AG09319 (cell line): ENCODE data around the gene AP1G1.

Experiments used
- DNase-seq: peaks from one replicate; pipeline ENCODE4 v3.0.0-alpha.2; 2010; ENCODE audit warnings: low read depth; ENCODE audit errors: extremely low read depth
- TF ChIP-seq, protein P1 (sequence below): IDR thresholded peaks from 2 replicates; pipeline ENCODE4 v1.5.1; 2011; ENCODE audit warnings: low read depth, mild to moderate bottlenecking, inconsistent platforms, low read length, moderate library complexity

The AP1G1 gene

DNA sequence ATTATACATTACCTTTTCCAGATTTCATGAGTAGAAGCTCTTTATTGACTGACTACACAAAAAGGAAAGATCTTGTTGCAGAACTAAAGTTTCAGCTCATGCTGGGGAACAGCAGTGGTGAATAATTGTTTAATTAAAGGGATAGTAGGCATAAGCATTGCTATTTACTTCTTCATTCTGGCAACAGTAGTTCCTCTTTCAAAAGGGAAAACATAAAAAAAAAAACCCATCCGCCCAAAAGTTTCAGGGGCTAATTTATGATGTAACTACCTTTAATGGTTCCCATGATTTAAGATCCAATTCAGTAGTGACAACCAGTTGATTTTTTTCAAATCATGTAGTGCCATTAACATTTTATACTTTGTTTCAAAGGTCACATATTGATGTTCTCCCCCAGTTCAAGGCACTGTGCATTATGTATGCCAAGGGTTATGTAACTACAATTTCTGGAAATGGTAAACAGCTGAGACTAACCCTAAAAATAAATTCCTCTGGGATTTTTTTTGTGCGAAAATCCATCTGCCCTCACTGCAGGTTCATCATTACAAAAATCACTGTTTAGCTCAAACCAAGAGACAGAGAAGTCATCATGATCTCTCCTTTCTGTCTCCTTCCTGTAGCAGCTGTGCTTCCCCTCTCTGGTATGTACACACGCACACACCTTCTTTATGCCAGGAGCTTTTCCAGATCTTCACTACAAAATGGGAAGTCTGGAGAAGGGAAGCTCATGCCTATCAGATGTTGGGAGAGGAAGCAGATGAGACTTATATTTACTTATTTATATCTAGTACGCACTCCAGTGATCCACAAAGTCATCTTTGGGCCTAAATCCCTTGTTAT is 81.9 kb downstream of the AP1G1 start:
- no peak for DNase-seq
- TF ChIP-seq, protein P1, sequence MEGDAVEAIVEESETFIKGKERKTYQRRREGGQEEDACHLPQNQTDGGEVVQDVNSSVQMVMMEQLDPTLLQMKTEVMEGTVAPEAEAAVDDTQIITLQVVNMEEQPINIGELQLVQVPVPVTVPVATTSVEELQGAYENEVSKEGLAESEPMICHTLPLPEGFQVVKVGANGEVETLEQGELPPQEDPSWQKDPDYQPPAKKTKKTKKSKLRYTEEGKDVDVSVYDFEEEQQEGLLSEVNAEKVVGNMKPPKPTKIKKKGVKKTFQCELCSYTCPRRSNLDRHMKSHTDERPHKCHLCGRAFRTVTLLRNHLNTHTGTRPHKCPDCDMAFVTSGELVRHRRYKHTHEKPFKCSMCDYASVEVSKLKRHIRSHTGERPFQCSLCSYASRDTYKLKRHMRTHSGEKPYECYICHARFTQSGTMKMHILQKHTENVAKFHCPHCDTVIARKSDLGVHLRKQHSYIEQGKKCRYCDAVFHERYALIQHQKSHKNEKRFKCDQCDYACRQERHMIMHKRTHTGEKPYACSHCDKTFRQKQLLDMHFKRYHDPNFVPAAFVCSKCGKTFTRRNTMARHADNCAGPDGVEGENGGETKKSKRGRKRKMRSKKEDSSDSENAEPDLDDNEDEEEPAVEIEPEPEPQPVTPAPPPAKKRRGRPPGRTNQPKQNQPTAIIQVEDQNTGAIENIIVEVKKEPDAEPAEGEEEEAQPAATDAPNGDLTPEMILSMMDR: no peak

DNA sequence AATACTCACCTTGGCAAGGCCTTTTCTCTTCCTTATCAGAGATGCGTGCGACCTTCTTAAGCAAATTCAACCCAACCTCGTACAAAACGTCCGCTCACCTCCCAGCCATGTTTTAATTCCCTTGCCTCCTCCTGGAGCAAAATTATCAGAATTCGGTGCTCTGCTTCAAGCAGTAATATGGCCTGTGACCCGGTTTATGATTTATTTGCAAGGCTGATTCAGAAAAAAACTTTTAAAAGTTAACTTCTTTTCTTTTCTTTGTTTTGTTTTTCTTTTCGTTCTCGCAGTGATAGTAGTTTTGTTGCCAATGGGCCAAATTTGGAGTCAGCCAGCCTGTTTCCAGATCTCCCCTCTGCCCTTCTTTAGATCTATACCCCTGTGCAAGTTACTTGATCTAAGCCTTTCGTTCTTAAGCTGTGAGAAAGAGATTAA is 84.3 kb downstream of the AP1G1 start, which contains the start of gene PHLPP2:
PHLPP2 (minus strand) TSS at position 382 of the 432 bp plus-strand sequence. CDS start 9,906 bp downstream, outside the sequence.
- TF ChIP-seq, protein P1: no peak
- no peak for DNase-seq

DNA sequence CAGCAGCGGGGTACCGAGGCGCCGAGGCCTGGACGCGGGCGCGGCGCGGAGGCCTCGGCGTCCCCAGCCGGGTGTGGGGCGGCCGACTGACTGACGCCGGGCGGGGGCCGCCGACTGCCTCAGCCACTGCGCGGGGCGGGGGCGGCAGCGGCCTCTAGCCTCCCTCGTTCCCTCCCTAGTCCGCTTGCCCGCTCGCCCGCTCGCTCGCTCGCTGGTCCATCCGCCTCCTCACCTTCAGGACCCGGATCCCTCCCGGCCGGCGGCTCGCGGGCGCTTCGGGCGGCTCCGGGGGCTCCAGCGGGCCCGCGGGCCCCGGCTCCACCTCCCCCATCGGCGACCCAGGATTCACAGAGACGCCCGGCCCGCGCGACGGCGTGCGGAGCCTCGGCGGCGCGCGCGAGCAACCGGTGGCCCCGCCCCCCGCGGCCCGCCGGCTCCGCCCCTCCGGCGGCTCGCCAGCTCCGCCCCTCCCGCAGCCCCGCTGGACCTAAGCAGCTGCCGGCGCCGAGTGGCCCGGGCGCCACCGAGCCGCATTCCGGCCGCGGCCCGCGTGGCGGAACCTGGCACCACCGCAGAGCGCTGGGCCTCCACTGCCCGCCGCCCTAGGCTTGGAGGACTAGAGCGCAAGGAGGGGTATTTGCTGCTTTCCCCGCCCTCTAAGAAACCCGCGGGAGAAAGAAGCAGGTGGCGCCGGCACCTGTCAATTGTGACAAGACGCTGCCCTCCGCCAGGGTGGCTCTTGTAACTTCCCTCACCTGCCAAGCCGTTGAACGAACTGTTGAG is 84.9 kb downstream of the AP1G1 start:
- DNase-seq: no peak
- TF ChIP-seq, protein P1: no peak

DNA sequence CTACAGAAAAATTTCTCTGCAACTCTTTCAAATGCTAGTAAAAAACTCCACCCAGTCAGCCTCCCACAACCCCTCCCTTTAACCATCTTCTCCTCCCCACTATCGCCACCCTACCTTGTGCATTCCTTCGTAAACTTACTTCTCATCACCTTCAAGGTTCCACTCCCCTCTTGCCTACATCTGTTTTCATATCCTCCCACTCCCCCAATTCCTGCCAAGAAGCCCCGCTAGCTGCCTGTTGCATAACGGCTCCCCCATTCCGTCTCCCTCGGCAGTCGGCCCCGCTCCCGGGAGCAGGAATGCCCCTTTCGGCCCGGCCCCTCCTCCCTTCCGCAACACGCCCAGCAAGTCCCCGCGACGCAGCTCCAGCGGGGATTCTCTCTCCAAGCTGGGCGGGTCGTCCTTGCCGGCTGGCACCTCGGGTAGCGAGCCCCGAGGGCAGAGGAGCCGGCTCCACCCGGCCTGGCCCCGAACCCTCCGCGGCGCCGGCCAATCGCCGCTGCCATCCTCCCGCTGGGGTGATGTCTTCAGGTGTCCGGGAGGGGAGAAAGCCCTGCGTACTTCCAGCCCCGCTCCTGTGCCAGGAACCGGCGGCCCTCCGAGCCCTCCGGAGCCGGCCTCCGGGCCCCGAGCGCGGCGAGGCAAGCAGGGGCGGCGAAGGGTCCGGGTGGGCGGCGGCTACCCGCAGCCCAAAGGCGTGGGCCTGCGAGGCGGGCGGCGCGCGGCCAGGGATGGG is 85.7 kb downstream of the AP1G1 start:
- TF ChIP-seq, protein P1: no peak
- no peak for DNase-seq

DNA sequence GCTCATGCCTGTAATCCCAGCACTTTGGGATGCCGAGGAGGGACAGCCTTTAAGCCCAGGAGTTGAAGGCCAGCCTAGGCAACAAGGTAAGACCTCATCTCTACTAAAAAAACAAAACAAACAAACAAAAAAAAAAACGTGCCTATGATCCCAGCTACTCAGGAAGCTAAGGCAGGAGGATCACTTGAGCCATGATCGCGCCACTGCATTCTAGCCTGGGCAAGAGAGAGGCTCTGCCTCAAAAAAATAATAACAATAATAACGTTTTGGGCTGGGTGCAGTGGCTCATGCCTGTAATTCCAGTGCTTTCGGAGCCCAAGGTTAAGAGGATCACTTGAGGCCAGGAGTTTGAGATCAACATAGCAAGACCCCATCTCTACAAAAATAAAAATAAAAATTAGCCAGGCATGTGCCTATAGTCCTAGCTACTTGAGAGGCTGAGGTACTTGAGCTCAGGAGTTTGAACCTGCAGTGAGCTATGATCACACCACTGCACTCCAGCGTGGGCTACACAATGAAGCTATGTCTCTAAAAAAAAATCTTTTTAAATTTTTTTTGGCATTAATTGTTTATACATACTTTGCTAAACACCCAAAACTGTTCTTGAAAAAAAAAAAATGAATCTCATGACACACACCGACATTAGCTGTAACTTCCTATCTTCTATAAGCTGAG is 87.4 kb downstream of the AP1G1 start:
- no peak for DNase-seq
- TF ChIP-seq, protein P1: no peak

DNA sequence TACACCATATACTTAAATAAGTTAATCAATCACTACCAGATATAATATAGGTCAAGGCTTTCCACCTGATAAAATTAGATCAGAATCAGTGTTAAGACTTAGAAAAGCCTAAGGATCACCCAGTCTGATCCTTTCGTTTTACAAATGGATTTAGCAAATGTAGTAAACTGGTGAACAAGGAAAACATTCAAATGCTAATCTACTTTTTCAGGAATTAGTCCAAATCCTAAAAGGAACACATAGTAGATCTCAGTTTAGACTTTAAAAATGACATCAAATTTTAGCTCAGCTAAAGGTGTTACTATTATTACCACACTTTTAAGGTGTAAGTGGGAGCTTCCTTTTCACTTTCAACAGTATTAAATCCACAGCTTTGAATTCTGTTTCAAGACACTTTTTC is 96.1 kb downstream of the AP1G1 start:
- TF ChIP-seq, protein P1: no peak

More for the DNA sequence above, 96.1 kb downstream of the AP1G1 start:
- no peak for DNase-seq
